Astrocyte (in vitro differentiated cells and primary cell): ENCODE results near the gene STARD13.

ENCODE experiments used
- EZH2 ChIP-seq: IDR thresholded peaks from 2 replicates; pipeline ENCODE4 v1.6.1; 2012; ENCODE audit warnings: mild to moderate bottlenecking, low read length, inconsistent platforms; ENCODE audit not compliant: insufficient read depth
- TF ChIP-seq, protein P1 (sequence below): IDR thresholded peaks from 2 replicates; pipeline ENCODE4 v1.5.1; 2011; ENCODE audit warnings: low read depth, mild to moderate bottlenecking, inconsistent platforms, low read length, moderate library complexity; ENCODE audit not compliant: insufficient read depth

GRCh38 chr13:33262062-33262487 lies 23.5 kb downstream of the STARD13 start:
- TF ChIP-seq, protein P1, sequence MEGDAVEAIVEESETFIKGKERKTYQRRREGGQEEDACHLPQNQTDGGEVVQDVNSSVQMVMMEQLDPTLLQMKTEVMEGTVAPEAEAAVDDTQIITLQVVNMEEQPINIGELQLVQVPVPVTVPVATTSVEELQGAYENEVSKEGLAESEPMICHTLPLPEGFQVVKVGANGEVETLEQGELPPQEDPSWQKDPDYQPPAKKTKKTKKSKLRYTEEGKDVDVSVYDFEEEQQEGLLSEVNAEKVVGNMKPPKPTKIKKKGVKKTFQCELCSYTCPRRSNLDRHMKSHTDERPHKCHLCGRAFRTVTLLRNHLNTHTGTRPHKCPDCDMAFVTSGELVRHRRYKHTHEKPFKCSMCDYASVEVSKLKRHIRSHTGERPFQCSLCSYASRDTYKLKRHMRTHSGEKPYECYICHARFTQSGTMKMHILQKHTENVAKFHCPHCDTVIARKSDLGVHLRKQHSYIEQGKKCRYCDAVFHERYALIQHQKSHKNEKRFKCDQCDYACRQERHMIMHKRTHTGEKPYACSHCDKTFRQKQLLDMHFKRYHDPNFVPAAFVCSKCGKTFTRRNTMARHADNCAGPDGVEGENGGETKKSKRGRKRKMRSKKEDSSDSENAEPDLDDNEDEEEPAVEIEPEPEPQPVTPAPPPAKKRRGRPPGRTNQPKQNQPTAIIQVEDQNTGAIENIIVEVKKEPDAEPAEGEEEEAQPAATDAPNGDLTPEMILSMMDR, result no peak
- TF ChIP-seq EZH2, result no peak
